HCT116 (cell line): ENCODE data around the gene SLC25A41. TPM values are rescaled to one million over a fixed set of nuclear protein-coding genes. Genes with fewer than 3 reads are reported as not detected.

Source experiments
- ATAC-seq: fragments of 200-7000 bp; cut with Tn5 transposase; 2 replicates; pipeline ENCODE4 v1.9.1; 2020; ENCODE audit warnings: mild to moderate bottlenecking, moderate library complexity
- BruUV-seq: library from RNA; stranded (reverse); fragments of 400-500 nt; replicated peaks from 2 replicates; lab custom pipeline; 2021; lab: Mats Ljungman, UMichigan
- CTCF ChIA-PET: fragments of 300-600 bp; sonication (Branson Sonifier 250); formaldehyde crosslinking; loops from one replicate; lab custom pipeline; 2021; ENCODE audit warnings: antibody characterized with exemption; lab: Charles Lee
- POLR2A ChIA-PET: fragments of 300-600, 350-600 bp; sonication (Branson Sonifier 250); formaldehyde crosslinking; loops from one replicate; lab custom pipeline; 2021; ENCODE audit warnings: antibody characterized with exemption; lab: Charles Lee
- RAD21 ChIA-PET, 2 experiments: fragments of 300-600 bp; sonication (Branson Sonifier 250); formaldehyde crosslinking; loops; one replicate each; lab custom pipeline; 2023; ENCODE audit warnings: low total read pairs in 2 of 2; ENCODE audit not compliant: uncharacterized antibody in 2 of 2, unreplicated experiment in 2 of 2, low non-redundant PET in 1 of 2; lab: Charles Lee
- DNase-seq: peaks from one replicate; pipeline ENCODE4 v3.0.0-alpha.2; 2010; ENCODE audit warnings: low read depth, low spot score
- H2AFZ ChIP-seq: fragments of 200-600 bp; shearing (Covaris generic), sonication (generic); 2 replicates; pipeline ENCODE4 v1.6.1; 2017; ENCODE audit warnings: low read depth, mixed run types, mixed read lengths, antibody characterized with exemption, low read length; ENCODE audit not compliant: poor library complexity, severe bottlenecking
- H3K27ac ChIP-seq: 2 replicates; pipeline ENCODE4 v1.5.1; 2012; ENCODE audit warnings: low read depth, low read length
- H3K27me3 ChIP-seq: fragments of 200-600 bp; sonication (generic); 2 replicates; pipeline ENCODE4 v1.6.1; 2016; ENCODE audit warnings: mixed run types, low read length, mixed read lengths; ENCODE audit not compliant: insufficient read depth
- H3K36me3 ChIP-seq, 2 experiments: fragments of 200-500 bp in 1 of 2; fragments of 200-600 bp in 1 of 2; sonication (Bioruptor generic) in 1 of 2; sonication (generic) in 1 of 2; 2 replicates each; pipeline versions ENCODE4 v1.5.1 to v1.6.1; 2014 to 2016; ENCODE audit warnings: low read length in 2 of 2, inconsistent platforms in 1 of 2, mixed read lengths in 1 of 2, mixed run types in 1 of 2; ENCODE audit not compliant: insufficient read depth in 2 of 2, control insufficient read depth in 1 of 2
- H3K4me1 ChIP-seq, 2 experiments: fragments of 200-600 bp in 1 of 2; sonication (generic) in 1 of 2; 2 replicates each; pipeline versions ENCODE4 v1.5.1 to v1.6.1; 2012 to 2017; ENCODE audit warnings: low read length in 2 of 2, inconsistent platforms in 1 of 2, mild to moderate bottlenecking in 1 of 2, mixed read lengths in 1 of 2, mixed run types in 1 of 2, moderate library complexity in 1 of 2; ENCODE audit not compliant: insufficient read depth in 2 of 2, control insufficient read depth in 1 of 2
- H3K4me2 ChIP-seq: fragments of 200-600 bp; sonication (generic); 2 replicates; pipeline ENCODE4 v1.6.1; 2017; ENCODE audit warnings: mixed run types, low read length, mixed read lengths
- H3K4me3 ChIP-seq, 2 experiments: fragments of 200-600 bp in 1 of 2; sonication (generic) in 1 of 2; replicated peaks in 1 of 2; 2 replicates each; pipeline ENCODE4 v1.5.1; 2011 to 2016; ENCODE audit warnings: low read length in 2 of 2, control low read depth in 1 of 2, low read depth in 1 of 2, mild to moderate bottlenecking in 1 of 2, mixed read lengths in 1 of 2, mixed run types in 1 of 2
- H3K79me2 ChIP-seq: fragments of 200-600 bp; sonication (generic); 2 replicates; pipeline ENCODE4 v1.6.1; 2017; ENCODE audit warnings: mild to moderate bottlenecking, mixed run types, low read length, moderate library complexity, mixed read lengths; ENCODE audit not compliant: insufficient read depth
- H3K9ac ChIP-seq: fragments of 200-600 bp; sonication (generic); 2 replicates; pipeline ENCODE4 v1.6.1; 2016; ENCODE audit warnings: low read length, mixed read lengths
- H3K9me2 ChIP-seq: fragments of 200-600 bp; sonication (generic), shearing (Covaris generic); 2 replicates; pipeline ENCODE4 v1.6.1; 2017; ENCODE audit warnings: mixed run types, mild to moderate bottlenecking, moderate library complexity; ENCODE audit not compliant: insufficient read depth
- H3K9me3 ChIP-seq, 2 experiments: fragments of 200-500 bp in 1 of 2; fragments of 200-600 bp in 1 of 2; sonication (Bioruptor generic) in 1 of 2; sonication (generic) in 1 of 2; 2 replicates each; pipeline ENCODE4 v1.6.1; 2014 to 2017; ENCODE audit warnings: low read length in 2 of 2, mixed read lengths in 2 of 2, inconsistent platforms in 1 of 2, low read depth in 1 of 2, mild to moderate bottlenecking in 1 of 2, mixed run types in 1 of 2, moderate library complexity in 1 of 2; ENCODE audit not compliant: control insufficient read depth in 1 of 2, insufficient read depth in 1 of 2
- H4K20me1 ChIP-seq: fragments of 200-600 bp; sonication (generic), shearing (Covaris generic); 2 replicates; pipeline ENCODE4 v1.6.1; 2017; ENCODE audit warnings: mixed run types, mild to moderate bottlenecking, moderate library complexity; ENCODE audit not compliant: insufficient read depth
- CBX3 ChIP-seq: IDR thresholded peaks from 2 replicates; pipeline ENCODE4 v1.6.1; 2012; ENCODE audit warnings: low read depth
- CEBPB ChIP-seq: IDR thresholded peaks from 2 replicates; pipeline ENCODE4 v1.6.1; 2012; ENCODE audit warnings: low read depth
- EZH2phosphoT487 ChIP-seq: fragments of 200-600 bp; IDR thresholded peaks from 2 replicates; pipeline ENCODE4 v1.6.1; 2018; ENCODE audit warnings: antibody characterized with exemption, borderline replicate concordance
- JUND ChIP-seq: IDR thresholded peaks from 2 replicates; pipeline ENCODE4 v1.6.1; 2012
- POLR2A ChIP-seq: IDR thresholded peaks from 2 replicates; pipeline ENCODE4 v1.7.0; 2011; ENCODE audit warnings: borderline replicate concordance; ENCODE audit not compliant: insufficient read depth, insufficient read length; ENCODE audit errors: extremely low read depth
- POLR2AphosphoS5 ChIP-seq: IDR thresholded peaks from 2 replicates; pipeline ENCODE4 v1.6.1; 2011; ENCODE audit warnings: mild to moderate bottlenecking, low read depth, low read length, moderate library complexity
- SRF ChIP-seq: IDR thresholded peaks from 2 replicates; pipeline ENCODE4 v1.6.1; 2012; ENCODE audit warnings: low read depth
- YY1 ChIP-seq: IDR thresholded peaks from 2 replicates; pipeline ENCODE4 v1.6.1; 2011; ENCODE audit warnings: low read length, low read depth, moderate library complexity, mild to moderate bottlenecking; ENCODE audit not compliant: insufficient replicate concordance; ENCODE audit errors: extremely low read depth
- ZBTB33 ChIP-seq: IDR thresholded peaks from 2 replicates; pipeline ENCODE4 v1.6.1; 2011; ENCODE audit warnings: mild to moderate bottlenecking, low read length, moderate library complexity; ENCODE audit not compliant: insufficient replicate concordance; ENCODE audit errors: extremely low read depth
- ZNF274 ChIP-seq: fragments of 200-500 bp; sonication (Bioruptor generic); IDR thresholded peaks from 2 replicates; pipeline ENCODE4 v1.6.1; 2014; ENCODE audit warnings: mild to moderate bottlenecking, low read depth, low read length, inconsistent platforms
- intact Hi-C: fragments of 100-400 bp; cut with micrococcal nuclease; formaldehyde crosslinking; loops from 2 replicates; pipeline ENCODE4 v1.10.0; 2022
- total RNA-seq: library from RNA; stranded (reverse); gene quantifications from one replicate; pipeline ENCODE4 v1.2.1, GENCODE V29; 2021; ENCODE audit not compliant: unreplicated experiment

The SLC25A41 gene
- total RNA-seq, 1 experiment from 2014 or later, result 0.93 TPM

- BruUV-seq, result no TSS peak
- H3K9me2 ChIP-seq, result no peaks in the 10 kb centered on the region
- no peak overlapping the region for H3K4me2 ChIP-seq
- peaks cover 5 to 7% of the 10 kb centered on the region in 2 experiments; a peak in 3 of 4 replicates for H3K4me1 ChIP-seq
- ChIA-PET CTCF (no interaction called here), RAD21 (no interaction called here), POLR2A (no interaction called here)
- H3K4me3 ChIP-seq, result no peak overlapping the region
- H3K27ac ChIP-seq, result no peak overlapping the region
- no peak overlapping the region for H3K9ac ChIP-seq
- no peaks in the 10 kb centered on the region for H3K9me3 ChIP-seq
- H3K36me3 ChIP-seq, result peaks cover 16 to 20% of the 10 kb centered on the region in 2 experiments; a peak in 2 of 4 replicates
- no peak for ATAC-seq
- no peaks in the 10 kb centered on the region for H4K20me1 ChIP-seq
- intact Hi-C loops, result no loop called here
- no peak for DNase-seq
- no peak overlapping the region for H2AFZ ChIP-seq
- TF ChIP-seq EZH2phosphoT487, result no peak
- no peak for TF ChIP-seq POLR2AphosphoS5
- TF ChIP-seq YY1, result no peak
- TF ChIP-seq ZNF274, result no peak
- no peak for TF ChIP-seq JUND
- no peak for TF ChIP-seq CEBPB
- TF ChIP-seq ZBTB33, result no peak
- TF ChIP-seq POLR2A, result no peak
- TF ChIP-seq CBX3, result no peak
- TF ChIP-seq SRF, result no peak
- H3K79me2 ChIP-seq, result no peaks in the 10 kb centered on the region
- H3K27me3 ChIP-seq, result no peaks in the 10 kb centered on the region
These were observed 55.1 kb downstream of the SLC25A41 start for GRCh38 chr19:6378486-6378885.
